Kidney epithelial cell (primary cell): Measurements from ENCODE around the gene ABCG5. TPM values are rescaled to one million over a fixed set of nuclear protein-coding genes. Genes with fewer than 3 reads are reported as not detected.

Source experiments
- DNase-seq: peaks from one replicate; pipeline ENCODE4 v3.0.0-alpha.2; 2010; ENCODE audit warnings: low read depth
- H3K27me3 ChIP-seq: 2 replicates; pipeline ENCODE4 v1.6.0; 2011; ENCODE audit warnings: low read length; ENCODE audit not compliant: control insufficient read depth, insufficient read depth
- H3K36me3 ChIP-seq: 2 replicates; pipeline ENCODE4 v1.5.1; 2011; ENCODE audit warnings: low read length; ENCODE audit not compliant: control insufficient read depth, insufficient read depth
- H3K4me3 ChIP-seq: 2 replicates; pipeline ENCODE4 v1.5.1; 2011; ENCODE audit warnings: low read depth, mild to moderate bottlenecking, control low read depth, low read length
- CTCF ChIP-seq: IDR thresholded peaks from 2 replicates; pipeline ENCODE4 v1.5.1; 2011; ENCODE audit warnings: mild to moderate bottlenecking, moderate library complexity, low read length, control low read depth, inconsistent platforms; ENCODE audit not compliant: insufficient read depth, poor library complexity, severe bottlenecking
- total RNA-seq: library from RNA; depleted of rRNA; stranded (reverse); fragments of >200 nt; gene quantifications from 2 replicates; pipeline ENCODE4 v1.2.3, GENCODE V29; 2015

The ABCG5 gene
- total RNA-seq, 1 donor from 2014 or later: not detected

GRCh38 chr2:43802135-43802534, 36.5 kb downstream of the ABCG5 start:
- H3K4me3 ChIP-seq: no peak overlapping the region
- H3K27me3 ChIP-seq: no peaks in the 10 kb centered on the region
- no peak for TF ChIP-seq CTCF
- no peaks in the 10 kb centered on the region for H3K36me3 ChIP-seq
- DNase-seq: no peak

- DNase-seq: no peak
- Histone ChIP-seq H3K27me3 (no peaks in the 10 kb centered on the region), H3K4me3 (no peak overlapping the region), H3K36me3 (peaks cover 2% of the 10 kb centered on the region)
- no peak for TF ChIP-seq CTCF
Observed at GRCh38 chr2:43800894-43801293, 37.7 kb downstream of the ABCG5 start.

- TF ChIP-seq CTCF: peak; percentile 4
- no peaks in the 10 kb centered on the region for H3K27me3 ChIP-seq
- DNase-seq: no peak
- H3K36me3 ChIP-seq: peaks cover 2% of the 10 kb centered on the region
- H3K4me3 ChIP-seq: no peak overlapping the region
Observed at GRCh38 chr2:43798300-43798699, 40.3 kb downstream of the ABCG5 start.

DNA sequence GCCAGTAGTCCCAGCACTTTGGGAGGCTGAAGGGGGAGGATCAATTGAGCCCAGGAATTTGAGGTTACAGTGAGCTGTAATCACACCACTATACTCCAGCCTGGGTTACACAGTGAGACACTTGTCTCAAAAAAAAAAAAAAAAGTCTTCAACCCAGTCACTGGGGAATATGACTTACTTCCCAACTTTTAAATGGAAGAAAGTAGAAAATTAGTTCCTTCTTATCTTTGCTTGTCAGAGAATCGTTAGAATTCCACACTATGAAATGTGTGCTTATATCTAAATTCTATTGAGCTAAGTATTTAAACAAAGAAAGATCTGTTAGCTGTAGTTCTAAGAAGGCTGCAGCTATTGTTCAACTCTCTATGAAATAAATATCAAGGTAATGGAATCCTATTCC, 42.4 kb downstream of the ABCG5 start:
- H3K4me3 ChIP-seq: no peak overlapping the region
- peaks cover 2% of the 10 kb centered on the region for H3K36me3 ChIP-seq
- no peak for DNase-seq
- TF ChIP-seq CTCF: no peak
- no peaks in the 10 kb centered on the region for H3K27me3 ChIP-seq

GRCh38 chr2:43794956-43795355, 43.7 kb downstream of the ABCG5 start:
- DNase-seq: no peak
- Histone ChIP-seq H3K27me3 (no peaks in the 10 kb centered on the region), H3K4me3 (no peak overlapping the region), H3K36me3 (peaks cover 2% of the 10 kb centered on the region)
- no peak for TF ChIP-seq CTCF

- Histone ChIP-seq H3K4me3 (no peak overlapping the region), H3K36me3 (peaks cover 2% of the 10 kb centered on the region), H3K27me3 (no peaks in the 10 kb centered on the region)
- DNase-seq: peak; percentile 64
- no peak for TF ChIP-seq CTCF
Observed at GRCh38 chr2:43792653-43793052, 46.0 kb downstream of the ABCG5 start.
